Measurements from ENCODE around the gene KRTAP12-3.

- no peak for TF ChIP-seq CTCF (IDR thresholded peaks at IDR 0.05 in 8 of 11, conservative IDR thresholded peaks at IDR 0.05 in 3 of 11)
- TF ChIP-seq POLR2A (IDR thresholded peaks at IDR 0.05): no peak
These were observed 37.8 kb upstream of the KRTAP12-3 start for GRCh38 chr21:44619886-44620285.
